HEK293 (cell line): ENCODE measurements around the gene UCKL1.
A peak's percentile ranks its signal among the peaks of the same experiment; 100 is the strongest.

Source experiments
- CTCF ChIA-PET: fragments of 350-600 bp; formaldehyde crosslinking; extraction: SDS; loops from one replicate; lab custom pipeline; 2021; ENCODE audit warnings: antibody characterized with exemption; lab: Yijun Ruan, JAX
- POLR2A ChIA-PET: fragments of 300-600 bp; formaldehyde crosslinking; extraction: SDS; loops from one replicate; lab custom pipeline; 2020; ENCODE audit warnings: antibody characterized with exemption, inconsistent platforms; lab: Yijun Ruan, JAX
- H3K27ac ChIP-seq: fragments of 200-500 bp; sonication (Bioruptor generic); 2 replicates; pipeline ENCODE4 v1.5.1; 2014; ENCODE audit warnings: low read depth, low read length, control low read depth, inconsistent platforms; ENCODE audit errors: extremely low read depth
- H3K36me3 ChIP-seq, 2 experiments: fragments of 200-500 bp in 1 of 2; sonication (Bioruptor generic) in 1 of 2; 1 replicate in 1 of 2; 2 replicates in 1 of 2; pipeline ENCODE4 v1.5.1; 2014 to 2017; ENCODE audit warnings: inconsistent platforms in 2 of 2, low read length in 2 of 2; ENCODE audit not compliant: control insufficient read depth in 2 of 2, insufficient read depth in 1 of 2
- H3K4me1 ChIP-seq: fragments of 200-500 bp; sonication (Bioruptor generic); 2 replicates; pipeline ENCODE4 v1.5.1; 2014; ENCODE audit warnings: mild to moderate bottlenecking, low read length, inconsistent platforms; ENCODE audit not compliant: control insufficient read depth, insufficient read depth
- H3K4me3 ChIP-seq: 2 replicates; pipeline ENCODE4 v1.5.1; 2011; ENCODE audit warnings: low read depth, mild to moderate bottlenecking, control low read depth, low read length, moderate library complexity
- H3K9me3 ChIP-seq: fragments of 200-500 bp; sonication (Bioruptor generic); 2 replicates; pipeline ENCODE4 v1.5.1; 2014; ENCODE audit warnings: low read depth, low read length, inconsistent platforms; ENCODE audit not compliant: control insufficient read depth, insufficient read depth
- KLF8 ChIP-seq: fragments of 450-650 bp; formaldehyde crosslinking; IDR thresholded peaks from 2 replicates; pipeline ENCODE4 v1.5.1; 2016; ENCODE audit warnings: missing biosample characterization, missing genetic modification characterization
- KLF9 ChIP-seq: fragments of 450-650 bp; formaldehyde crosslinking; IDR thresholded peaks from 2 replicates; pipeline ENCODE4 v1.5.1; 2016; ENCODE audit warnings: missing biosample characterization, missing genetic modification characterization, low read depth
- MEIS1 ChIP-seq: sonication (generic); formaldehyde crosslinking; IDR thresholded peaks from 2 replicates; pipeline ENCODE4 v1.8.1; 2022; ENCODE audit warnings: missing genetic modification reagents, mild to moderate bottlenecking, borderline replicate concordance
- SCRT2 ChIP-seq: fragments of 450-650 bp; formaldehyde crosslinking; IDR thresholded peaks from 2 replicates; pipeline ENCODE4 v1.5.1; 2016; ENCODE audit warnings: missing biosample characterization, missing genetic modification characterization
- TRIM28 ChIP-seq: IDR thresholded peaks from 2 replicates; pipeline ENCODE4 v1.6.1; 2011; ENCODE audit warnings: low read length, control low read depth, borderline replicate concordance
- ZEB2 ChIP-seq: fragments of 450-650 bp; formaldehyde crosslinking; IDR thresholded peaks from 2 replicates; pipeline ENCODE4 v1.5.1; 2016; ENCODE audit warnings: missing biosample characterization, missing genetic modification characterization
- ZNF184 ChIP-seq: fragments of 450-650 bp; IDR thresholded peaks from 2 replicates; pipeline ENCODE4 v1.5.1; 2018; ENCODE audit warnings: missing biosample characterization, mild to moderate bottlenecking, missing genetic modification characterization
- ZNF48 ChIP-seq: fragments of 450-650 bp; formaldehyde crosslinking; IDR thresholded peaks from 2 replicates; pipeline ENCODE4 v1.5.1; 2016; ENCODE audit warnings: missing biosample characterization, missing genetic modification characterization
- ZNF629 ChIP-seq: fragments of 450-650 bp; formaldehyde crosslinking; IDR thresholded peaks from 2 replicates; pipeline ENCODE4 v1.5.1; 2017; ENCODE audit warnings: missing biosample characterization, missing genetic modification characterization
- ZNF660 ChIP-seq: fragments of 450-650 bp; IDR thresholded peaks from 2 replicates; pipeline ENCODE4 v1.5.1; 2018; ENCODE audit warnings: missing biosample characterization, mild to moderate bottlenecking, missing genetic modification characterization
- TF ChIP-seq, protein P1 (sequence below): fragments of 450-650 bp; formaldehyde crosslinking; IDR thresholded peaks from 2 replicates; pipeline ENCODE4 v1.5.1; 2016; ENCODE audit warnings: missing biosample characterization, missing genetic modification characterization
- TF ChIP-seq, protein P2 (sequence below): fragments of 450-650 bp; IDR thresholded peaks from 2 replicates; pipeline ENCODE4 v1.5.1; 2018; ENCODE audit warnings: missing biosample characterization, missing genetic modification characterization
- TF ChIP-seq, protein P3 (sequence below): fragments of 450-650 bp; formaldehyde crosslinking; IDR thresholded peaks from 2 replicates; pipeline ENCODE4 v1.5.1; 2016; ENCODE audit warnings: missing biosample characterization, missing genetic modification characterization
- TF ChIP-seq, protein P4 (sequence below): fragments of 450-650 bp; formaldehyde crosslinking; IDR thresholded peaks from 2 replicates; pipeline ENCODE4 v1.5.1; 2016; ENCODE audit warnings: missing biosample characterization, missing genetic modification characterization

Gene UCKL1

DNA sequence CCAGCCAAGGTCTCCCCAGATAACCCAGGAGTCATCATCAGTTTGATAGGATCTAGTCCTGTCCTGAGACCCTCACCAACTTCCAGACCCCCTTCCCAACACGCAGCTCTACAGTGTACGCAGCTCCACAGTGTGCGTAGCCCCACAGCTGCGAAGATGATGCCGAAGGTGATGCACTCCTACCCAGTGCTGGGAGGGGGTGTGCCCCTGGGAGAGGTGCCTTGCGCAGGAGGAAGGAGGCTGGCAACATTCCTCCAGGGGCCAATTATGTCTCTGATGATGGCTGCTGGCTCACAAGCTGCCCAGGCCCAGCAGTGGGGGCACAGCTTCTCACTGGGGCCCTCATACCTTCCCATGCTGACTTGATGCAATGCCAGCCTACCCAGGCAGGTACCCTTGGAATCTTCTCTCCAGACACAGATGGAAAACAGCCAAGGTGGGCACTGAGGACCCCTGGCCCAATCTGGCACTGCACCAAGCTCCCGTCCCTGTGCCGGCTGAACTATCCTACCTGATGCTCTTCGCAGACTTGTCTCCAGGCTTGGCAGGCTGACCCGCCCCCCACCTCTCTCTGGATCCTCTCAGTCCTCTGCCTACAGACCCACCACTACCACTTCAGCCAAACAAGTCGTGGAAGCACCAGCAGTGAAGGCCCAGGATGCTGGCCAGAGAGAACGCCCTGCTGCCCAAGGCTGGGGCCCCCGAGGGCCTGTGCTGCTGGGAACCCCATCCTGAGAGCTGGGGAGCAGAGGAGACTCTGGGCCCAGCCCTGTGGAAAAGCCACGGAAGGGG lies 12.1 kb upstream of the UCKL1 start:
- CTCF ChIA-PET: no interaction called here

DNA sequence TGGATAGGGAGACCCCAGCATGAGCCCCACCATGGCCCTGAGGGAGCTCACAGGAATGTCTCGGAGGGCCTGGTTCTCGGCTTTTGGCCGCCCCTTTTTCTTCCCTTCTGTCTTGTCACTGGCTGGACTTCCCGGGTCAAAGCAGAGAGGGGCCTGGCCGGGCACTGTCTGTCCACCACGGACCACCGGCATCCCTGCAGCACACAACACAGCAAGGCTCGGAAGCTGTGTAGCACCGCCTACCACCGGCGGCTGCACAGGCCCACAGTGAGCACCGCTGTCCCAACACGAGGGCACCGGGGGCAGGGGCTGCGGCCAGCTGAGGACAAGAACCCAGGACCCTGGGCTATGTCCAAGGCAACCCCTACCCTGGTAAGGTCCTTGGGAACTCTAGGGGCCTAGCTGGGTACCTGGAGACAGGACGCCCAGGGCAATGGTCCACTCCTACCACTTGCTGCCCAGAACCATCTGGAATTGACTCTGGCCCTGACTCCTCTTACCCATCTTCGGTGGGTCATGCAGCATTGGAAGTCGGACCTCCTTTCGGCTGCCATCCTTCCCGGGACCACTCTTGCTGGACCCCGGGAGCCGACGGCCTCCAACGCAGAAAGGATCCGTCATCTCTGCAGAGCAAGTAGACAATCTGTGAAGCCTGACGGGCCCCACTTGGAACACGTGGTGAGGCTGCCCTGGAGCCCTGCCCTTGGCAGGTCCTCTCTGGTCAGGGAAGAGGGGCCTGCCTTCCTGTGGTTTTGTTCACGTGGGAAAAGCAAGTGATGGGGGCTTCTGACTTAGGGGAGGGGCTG lies 11.3 kb upstream of the UCKL1 start:
- H3K27ac ChIP-seq: no peak overlapping the region
- H3K4me1 ChIP-seq: no peaks in the 10 kb centered on the region
- TF ChIP-seq, protein P1, sequence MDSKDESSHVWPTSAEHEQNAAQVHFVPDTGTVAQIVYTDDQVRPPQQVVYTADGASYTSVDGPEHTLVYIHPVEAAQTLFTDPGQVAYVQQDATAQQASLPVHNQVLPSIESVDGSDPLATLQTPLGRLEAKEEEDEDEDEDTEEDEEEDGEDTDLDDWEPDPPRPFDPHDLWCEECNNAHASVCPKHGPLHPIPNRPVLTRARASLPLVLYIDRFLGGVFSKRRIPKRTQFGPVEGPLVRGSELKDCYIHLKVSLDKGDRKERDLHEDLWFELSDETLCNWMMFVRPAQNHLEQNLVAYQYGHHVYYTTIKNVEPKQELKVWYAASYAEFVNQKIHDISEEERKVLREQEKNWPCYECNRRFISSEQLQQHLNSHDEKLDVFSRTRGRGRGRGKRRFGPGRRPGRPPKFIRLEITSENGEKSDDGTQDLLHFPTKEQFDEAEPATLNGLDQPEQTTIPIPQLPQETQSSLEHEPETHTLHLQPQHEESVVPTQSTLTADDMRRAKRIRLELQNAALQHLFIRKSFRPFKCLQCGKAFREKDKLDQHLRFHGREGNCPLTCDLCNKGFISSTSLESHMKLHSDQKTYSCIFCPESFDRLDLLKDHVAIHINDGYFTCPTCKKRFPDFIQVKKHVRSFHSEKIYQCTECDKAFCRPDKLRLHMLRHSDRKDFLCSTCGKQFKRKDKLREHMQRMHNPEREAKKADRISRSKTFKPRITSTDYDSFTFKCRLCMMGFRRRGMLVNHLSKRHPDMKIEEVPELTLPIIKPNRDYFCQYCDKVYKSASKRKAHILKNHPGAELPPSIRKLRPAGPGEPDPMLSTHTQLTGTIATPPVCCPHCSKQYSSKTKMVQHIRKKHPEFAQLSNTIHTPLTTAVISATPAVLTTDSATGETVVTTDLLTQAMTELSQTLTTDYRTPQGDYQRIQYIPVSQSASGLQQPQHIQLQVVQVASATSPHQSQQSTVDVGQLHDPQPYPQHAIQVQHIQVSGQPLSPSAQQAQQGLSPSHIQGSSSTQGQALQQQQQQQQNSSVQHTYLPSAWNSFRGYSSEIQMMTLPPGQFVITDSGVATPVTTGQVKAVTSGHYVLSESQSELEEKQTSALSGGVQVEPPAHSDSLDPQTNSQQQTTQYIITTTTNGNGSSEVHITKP (tag by site-specific recombination): no peak
- no peak for TF ChIP-seq SCRT2
- TF ChIP-seq KLF8 (tag by site-specific recombination): no peak
- TF ChIP-seq ZNF660 (tag by site-specific recombination): no peak
- no peak for TF ChIP-seq ZNF629
- TF ChIP-seq, protein P2, sequence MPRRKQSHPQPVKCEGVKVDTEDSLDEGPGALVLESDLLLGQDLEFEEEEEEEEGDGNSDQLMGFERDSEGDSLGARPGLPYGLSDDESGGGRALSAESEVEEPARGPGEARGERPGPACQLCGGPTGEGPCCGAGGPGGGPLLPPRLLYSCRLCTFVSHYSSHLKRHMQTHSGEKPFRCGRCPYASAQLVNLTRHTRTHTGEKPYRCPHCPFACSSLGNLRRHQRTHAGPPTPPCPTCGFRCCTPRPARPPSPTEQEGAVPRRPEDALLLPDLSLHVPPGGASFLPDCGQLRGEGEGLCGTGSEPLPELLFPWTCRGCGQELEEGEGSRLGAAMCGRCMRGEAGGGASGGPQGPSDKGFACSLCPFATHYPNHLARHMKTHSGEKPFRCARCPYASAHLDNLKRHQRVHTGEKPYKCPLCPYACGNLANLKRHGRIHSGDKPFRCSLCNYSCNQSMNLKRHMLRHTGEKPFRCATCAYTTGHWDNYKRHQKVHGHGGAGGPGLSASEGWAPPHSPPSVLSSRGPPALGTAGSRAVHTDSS (tag by site-specific recombination): no peak
- TF ChIP-seq, all 188 proteins: peak for 0
- Histone ChIP-seq H3K4me3 (no peak overlapping the region), H3K9me3 (no peaks in the 10 kb centered on the region), H3K36me3 (peaks cover 0 to 50% of the 10 kb centered on the region in 2 experiments; a peak in 1 of 3 replicates)
- POLR2A ChIA-PET: interaction anchor here (2.7 kb wide), 1 partner anchor 11 kb away, joined by 12 read pairs; the partner anchor contains the start of gene UCKL1
- CTCF ChIA-PET: no interaction called here

More for the DNA sequence above, 12.1 kb upstream of the UCKL1 start:
- H3K27ac ChIP-seq: peak overlapping the region; percentile 88; the same call in 1 of the 2 replicates
- peak overlapping the region; percentile 52 for H3K4me3 ChIP-seq
- POLR2A ChIA-PET: interaction anchor here (1.0 to 2.7 kb wide), 2 partner anchors 11 to 103 kb away, joined by 3 to 12 read pairs; partner anchors contain the start of genes TPD52L2 and UCKL1
- H3K4me1 ChIP-seq: no peaks in the 10 kb centered on the region
- TF ChIP-seq MEIS1 (CRISPR knock-in tag) (no peak), ZNF184 (no peak), TRIM28 (no peak), ZNF48 (tag by site-specific recombination) (no peak), ZEB2 (no peak), KLF9 (peak; percentile 15; the same call in 1 of the 2 replicates)
- TF ChIP-seq, protein P3, sequence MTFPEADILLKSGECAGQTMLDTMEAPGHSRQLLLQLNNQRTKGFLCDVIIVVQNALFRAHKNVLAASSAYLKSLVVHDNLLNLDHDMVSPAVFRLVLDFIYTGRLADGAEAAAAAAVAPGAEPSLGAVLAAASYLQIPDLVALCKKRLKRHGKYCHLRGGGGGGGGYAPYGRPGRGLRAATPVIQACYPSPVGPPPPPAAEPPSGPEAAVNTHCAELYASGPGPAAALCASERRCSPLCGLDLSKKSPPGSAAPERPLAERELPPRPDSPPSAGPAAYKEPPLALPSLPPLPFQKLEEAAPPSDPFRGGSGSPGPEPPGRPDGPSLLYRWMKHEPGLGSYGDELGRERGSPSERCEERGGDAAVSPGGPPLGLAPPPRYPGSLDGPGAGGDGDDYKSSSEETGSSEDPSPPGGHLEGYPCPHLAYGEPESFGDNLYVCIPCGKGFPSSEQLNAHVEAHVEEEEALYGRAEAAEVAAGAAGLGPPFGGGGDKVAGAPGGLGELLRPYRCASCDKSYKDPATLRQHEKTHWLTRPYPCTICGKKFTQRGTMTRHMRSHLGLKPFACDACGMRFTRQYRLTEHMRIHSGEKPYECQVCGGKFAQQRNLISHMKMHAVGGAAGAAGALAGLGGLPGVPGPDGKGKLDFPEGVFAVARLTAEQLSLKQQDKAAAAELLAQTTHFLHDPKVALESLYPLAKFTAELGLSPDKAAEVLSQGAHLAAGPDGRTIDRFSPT (tag by site-specific recombination): 0 out of 2 replicates have a peak, but pooled peaks have one; percentile 42
- TF ChIP-seq, protein P2 (tag by site-specific recombination): peak; percentile 51
- TF ChIP-seq, protein P4, sequence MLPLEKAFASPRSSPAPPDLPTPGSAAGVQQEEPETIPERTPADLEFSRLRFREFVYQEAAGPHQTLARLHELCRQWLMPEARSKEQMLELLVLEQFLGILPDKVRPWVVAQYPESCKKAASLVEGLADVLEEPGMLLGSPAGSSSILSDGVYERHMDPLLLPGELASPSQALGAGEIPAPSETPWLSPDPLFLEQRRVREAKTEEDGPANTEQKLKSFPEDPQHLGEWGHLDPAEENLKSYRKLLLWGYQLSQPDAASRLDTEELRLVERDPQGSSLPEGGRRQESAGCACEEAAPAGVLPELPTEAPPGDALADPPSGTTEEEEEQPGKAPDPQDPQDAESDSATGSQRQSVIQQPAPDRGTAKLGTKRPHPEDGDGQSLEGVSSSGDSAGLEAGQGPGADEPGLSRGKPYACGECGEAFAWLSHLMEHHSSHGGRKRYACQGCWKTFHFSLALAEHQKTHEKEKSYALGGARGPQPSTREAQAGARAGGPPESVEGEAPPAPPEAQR (tag by site-specific recombination): no peak
- H3K9me3 ChIP-seq: no peaks in the 10 kb centered on the region
- H3K36me3 ChIP-seq: peaks cover 0 to 42% of the 10 kb centered on the region in 2 experiments; a peak in 1 of 3 replicates
